ENCODE results near the gene ARHGAP12.

DNA sequence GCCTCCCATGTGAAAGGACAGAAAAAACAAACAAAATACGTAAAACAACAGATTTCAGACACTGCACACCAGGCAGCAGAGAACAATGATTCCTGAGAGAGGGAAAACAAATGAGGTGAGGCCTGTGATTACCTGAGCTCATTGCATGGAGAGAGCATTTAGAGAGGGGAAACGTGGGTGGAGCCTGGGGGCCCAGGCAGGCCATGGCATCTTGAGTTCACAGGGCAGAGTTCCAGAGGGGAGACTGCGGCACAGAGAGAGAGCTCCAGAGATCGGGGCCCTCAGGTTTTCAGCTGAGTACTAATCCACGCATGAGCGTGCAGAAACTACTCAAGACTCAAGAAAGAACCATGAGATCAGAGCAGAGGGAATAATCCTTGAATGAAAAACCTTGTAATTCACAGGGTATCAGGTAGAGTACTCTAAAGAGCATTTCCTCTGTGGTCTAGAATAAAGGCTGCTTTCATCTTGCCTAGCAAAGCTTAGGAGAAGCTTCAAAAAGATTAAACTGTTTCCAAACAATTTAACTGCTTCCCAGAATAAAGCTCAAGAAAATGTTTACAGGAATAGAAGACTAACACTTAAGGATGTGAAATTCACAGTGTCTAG is 46.6 kb upstream of the ARHGAP12 start:
- TF ChIP-seq, protein P1, sequence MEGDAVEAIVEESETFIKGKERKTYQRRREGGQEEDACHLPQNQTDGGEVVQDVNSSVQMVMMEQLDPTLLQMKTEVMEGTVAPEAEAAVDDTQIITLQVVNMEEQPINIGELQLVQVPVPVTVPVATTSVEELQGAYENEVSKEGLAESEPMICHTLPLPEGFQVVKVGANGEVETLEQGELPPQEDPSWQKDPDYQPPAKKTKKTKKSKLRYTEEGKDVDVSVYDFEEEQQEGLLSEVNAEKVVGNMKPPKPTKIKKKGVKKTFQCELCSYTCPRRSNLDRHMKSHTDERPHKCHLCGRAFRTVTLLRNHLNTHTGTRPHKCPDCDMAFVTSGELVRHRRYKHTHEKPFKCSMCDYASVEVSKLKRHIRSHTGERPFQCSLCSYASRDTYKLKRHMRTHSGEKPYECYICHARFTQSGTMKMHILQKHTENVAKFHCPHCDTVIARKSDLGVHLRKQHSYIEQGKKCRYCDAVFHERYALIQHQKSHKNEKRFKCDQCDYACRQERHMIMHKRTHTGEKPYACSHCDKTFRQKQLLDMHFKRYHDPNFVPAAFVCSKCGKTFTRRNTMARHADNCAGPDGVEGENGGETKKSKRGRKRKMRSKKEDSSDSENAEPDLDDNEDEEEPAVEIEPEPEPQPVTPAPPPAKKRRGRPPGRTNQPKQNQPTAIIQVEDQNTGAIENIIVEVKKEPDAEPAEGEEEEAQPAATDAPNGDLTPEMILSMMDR (IDR thresholded peaks at IDR 0.05): no peak
- TF ChIP-seq POLR2A (IDR thresholded peaks at IDR 0.05): no peak

All from prostate gland (tissue), 2 donors.